GM21723 (cell line): ENCODE results near the gene IFIT5.
"Not testable (repeated sequence)": the region's sequence is repeated elsewhere in the genome, so short reads cannot be mapped to it uniquely, and the experiment has no call there.

Experiments
- ATAC-seq: cut with Tn5 transposase; IDR thresholded peaks from one replicate; pipeline ENCODE4 v1.9.1; 2021; ENCODE audit warnings: mild to moderate bottlenecking, moderate library complexity; ENCODE audit not compliant: unreplicated experiment

IFIT5 gene

GRCh38 chr10:89425000-89425399, 10.6 kb downstream of the IFIT5 start:
- ATAC-seq: no peak

GRCh38 chr10:89426230-89426868, 12.0 kb downstream of the IFIT5 start:
- ATAC-seq: no peak

DNA sequence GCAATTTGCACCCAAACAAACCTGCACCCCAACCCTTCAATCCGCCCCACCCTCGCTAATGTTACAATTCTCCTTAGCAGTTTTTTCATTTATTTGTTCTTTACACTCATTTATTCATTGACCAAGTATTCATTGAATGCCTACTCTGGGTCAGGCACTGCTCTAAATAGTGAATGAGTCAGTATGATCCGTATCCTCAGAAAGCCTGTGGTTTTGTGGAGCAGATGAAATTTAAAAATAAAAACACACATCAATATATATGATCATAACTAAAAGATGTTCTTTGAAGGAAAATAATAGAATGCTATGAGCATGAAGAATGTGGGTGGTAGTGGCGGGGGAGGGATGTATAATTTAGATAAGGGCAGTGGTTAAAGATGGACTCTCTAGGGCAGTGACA, 13.3 kb downstream of the IFIT5 start:
- no peak for ATAC-seq

GRCh38 chr10:89428877-89429276, 14.5 kb downstream of the IFIT5 start:
- ATAC-seq: no peak

DNA sequence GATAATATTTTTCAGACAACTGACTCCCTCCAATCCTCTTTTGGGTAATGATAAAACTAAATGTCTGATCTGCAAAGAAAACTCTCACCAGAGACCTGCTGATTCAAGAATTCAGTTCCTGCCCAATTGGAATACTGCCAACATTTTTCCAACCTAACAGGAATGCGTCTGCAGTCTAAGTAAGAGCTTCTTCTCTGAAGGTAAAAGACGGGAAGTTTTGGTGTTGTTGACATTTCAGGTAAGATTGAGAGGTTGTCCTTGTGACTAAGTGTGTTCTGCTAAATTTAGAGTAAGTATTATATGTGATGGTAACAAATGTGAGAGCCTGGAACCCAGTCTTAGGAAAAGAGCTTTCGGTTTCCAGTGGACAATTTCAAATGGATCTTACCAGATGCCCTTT, 17.6 kb downstream of the IFIT5 start:
- no peak for ATAC-seq

DNA sequence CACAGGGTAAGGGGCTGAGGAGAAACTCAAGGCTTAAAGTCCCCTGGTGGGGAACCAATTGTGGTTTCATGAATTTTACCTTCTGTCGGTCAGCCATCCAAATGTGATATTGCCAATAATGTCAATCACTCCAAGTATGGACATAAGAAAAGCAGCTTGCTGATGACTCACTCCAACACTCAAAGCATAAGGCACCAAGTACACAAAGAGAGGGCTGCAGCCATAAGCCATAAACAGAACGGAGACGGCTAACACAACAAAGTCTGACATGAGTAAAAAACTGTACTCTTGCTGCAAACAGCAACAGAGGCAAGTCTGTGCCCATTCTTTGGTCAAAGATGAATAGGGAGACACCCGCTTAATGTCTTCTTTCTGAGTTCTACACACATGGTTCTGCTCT, 24.2 kb downstream of the IFIT5 start:
- no peak for ATAC-seq

- ATAC-seq: no peak
Measured at GRCh38 chr10:89440226-89441009, 26.1 kb downstream of the IFIT5 start.

DNA sequence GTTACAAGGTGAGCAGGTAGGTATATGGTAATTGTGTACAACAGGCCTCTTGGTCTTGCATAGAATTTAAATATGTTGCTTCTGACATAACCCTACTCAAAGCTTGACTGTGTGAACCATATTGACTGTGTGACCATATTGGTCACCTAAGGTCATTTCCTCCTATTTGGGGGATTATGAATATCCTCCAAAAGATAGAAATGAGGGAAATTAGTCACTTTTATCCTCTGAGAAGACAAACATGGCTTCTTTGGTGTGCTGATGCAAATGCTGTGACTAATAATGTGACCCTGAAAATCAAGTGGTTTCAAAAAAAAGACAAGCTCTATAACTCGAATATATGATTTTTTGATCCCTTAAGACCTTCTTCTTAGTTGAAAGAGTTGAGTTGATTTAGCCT, 27.9 kb downstream of the IFIT5 start:
- no peak for ATAC-seq

GRCh38 chr10:89444819-89445218, 30.5 kb downstream of the IFIT5 start:
- not testable (repeated sequence) for ATAC-seq

GRCh38 chr10:89450901-89451300, 36.5 kb downstream of the IFIT5 start:
- ATAC-seq: no peak

DNA sequence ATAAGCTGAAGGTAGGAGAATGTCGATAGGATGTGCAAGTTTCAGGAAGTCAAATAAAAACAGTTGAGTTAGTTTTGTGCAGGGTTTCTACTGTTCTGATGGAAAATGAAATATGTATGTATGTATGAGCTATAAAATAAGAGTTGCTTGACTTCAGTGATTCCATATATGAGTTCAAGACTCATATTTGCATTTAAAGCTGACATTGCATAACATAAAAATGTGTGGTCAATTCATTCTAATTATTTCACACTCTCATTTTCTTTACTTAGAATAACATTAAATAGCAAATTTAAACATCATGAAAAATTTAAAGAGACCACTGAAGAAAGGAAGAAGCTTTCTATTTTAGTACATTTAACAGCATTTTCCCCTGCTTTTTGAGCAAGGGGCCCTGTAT, 37.8 kb downstream of the IFIT5 start:
- no peak for ATAC-seq

GRCh38 chr10:89454561-89455347, 40.4 kb downstream of the IFIT5 start:
- ATAC-seq: no peak

DNA sequence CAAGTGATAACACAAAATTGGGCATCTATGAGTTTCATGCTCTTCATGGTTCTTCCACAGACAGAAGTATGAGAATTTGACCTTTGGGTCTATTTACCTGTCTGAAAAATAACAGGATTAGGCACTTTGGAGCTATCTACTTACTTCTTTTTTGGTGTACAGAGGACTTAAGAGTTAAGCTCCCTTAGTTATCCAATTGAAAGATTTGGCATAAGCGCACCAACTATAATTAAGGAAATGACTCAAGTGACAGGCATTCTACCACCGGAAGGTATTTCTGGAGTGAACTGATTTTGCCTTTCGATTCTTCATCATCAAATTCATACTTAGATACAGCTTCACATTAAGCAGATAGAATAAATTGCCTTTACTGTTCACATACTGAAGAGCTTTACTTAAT, 43.9 kb downstream of the IFIT5 start:
- ATAC-seq: no peak

- no peak for ATAC-seq
Measured at GRCh38 chr10:89458784-89459183, 44.4 kb downstream of the IFIT5 start.

GRCh38 chr10:89463846-89464537, 49.6 kb downstream of the IFIT5 start:
- no peak for ATAC-seq

DNA sequence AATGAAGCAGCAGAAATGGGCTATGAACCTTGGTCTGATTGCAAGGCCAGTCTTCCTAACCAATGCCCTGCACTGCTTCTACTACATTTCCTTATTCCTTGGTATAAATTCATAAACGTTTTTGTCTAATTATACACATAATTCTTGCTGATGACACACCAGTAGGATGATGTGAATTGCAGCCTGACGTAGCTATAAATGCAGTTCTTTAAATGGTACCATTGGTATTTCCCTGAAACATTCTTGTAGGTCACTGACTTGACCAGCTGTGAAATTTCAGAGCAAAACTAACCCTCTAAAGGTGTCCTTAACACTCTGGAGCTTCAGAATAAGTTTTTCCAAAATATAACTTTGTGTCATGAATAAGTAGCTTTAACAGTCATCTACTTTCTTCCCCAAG, 50.8 kb downstream of the IFIT5 start:
- ATAC-seq: no peak

GRCh38 chr10:89466599-89467035, 52.2 kb downstream of the IFIT5 start:
- no peak for ATAC-seq

- ATAC-seq: no peak
Measured at GRCh38 chr10:89468191-89468965, 54.0 kb downstream of the IFIT5 start.

GRCh38 chr10:89469517-89469916, 55.1 kb downstream of the IFIT5 start:
- no peak for ATAC-seq
